ENCODE measurements around the gene TTLL7. TPM values are rescaled to one million over a fixed set of nuclear protein-coding genes. Genes with fewer than 3 reads are reported as not detected.

Gene TTLL7
- total RNA-seq, 1 donor from 2014 or later = 2.3 TPM

DNA sequence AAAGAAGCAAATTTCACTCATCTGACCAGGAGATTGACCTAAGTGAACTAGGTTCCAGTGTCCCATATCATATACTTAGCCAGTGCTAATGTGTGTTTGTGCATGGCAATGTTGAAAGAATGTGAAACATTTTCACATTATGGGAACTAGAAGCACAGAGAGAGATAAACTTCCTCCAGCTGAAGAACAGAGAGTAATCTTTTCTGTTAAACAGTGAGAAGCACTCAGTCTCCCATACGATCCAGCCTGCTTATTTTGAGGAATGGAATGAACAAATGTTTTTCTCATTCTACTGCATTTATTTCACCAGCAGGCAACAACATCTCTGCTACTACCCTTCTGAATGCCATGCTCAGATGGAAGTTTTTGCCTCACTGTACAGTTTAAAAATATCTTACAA is 170.5 kb downstream of the TTLL7 start:
- intact Hi-C loops (cut with micrococcal nuclease) = no loop called here

DNA sequence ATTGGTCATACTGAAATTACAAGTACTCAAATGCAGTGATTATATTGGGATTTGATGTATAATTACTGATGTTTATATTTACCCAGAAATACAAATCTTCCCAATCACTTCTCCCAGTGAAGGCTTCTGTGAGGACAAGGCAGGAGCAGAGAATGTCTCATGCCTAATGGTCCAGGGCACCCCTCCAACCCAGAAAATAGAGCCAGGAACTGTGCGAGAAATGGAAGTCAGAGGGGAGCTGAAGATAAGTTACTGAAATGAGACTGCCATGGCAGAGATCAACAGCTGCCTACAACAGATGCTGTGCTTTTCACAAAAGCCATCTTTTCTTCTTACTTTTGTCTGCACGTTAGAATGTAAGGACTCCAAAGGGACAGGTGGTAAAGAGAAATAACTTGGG is 171.2 kb downstream of the TTLL7 start:
- intact Hi-C loops (cut with micrococcal nuclease) = no loop called here

DNA sequence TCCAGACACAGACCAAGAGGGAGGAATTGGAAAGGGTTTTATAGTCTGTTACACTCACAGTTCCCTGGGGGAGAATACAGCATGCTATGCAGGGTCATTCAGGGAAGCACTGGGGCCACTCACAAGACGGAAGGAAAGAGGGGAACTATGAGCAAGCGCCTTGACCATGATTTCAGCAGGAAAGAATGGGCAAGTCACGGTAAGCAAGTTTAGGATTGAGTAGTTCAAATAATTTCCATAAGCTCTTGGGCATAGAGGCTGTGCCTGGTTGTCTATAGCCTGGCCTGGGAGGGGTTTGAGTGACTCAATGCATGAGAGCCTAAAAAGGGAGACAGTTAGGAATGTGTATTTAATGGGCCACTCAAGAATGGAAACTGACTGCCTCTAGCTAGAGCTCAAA is 176.7 kb downstream of the TTLL7 start:
- intact Hi-C loops (cut with micrococcal nuclease) = no loop called here

DNA sequence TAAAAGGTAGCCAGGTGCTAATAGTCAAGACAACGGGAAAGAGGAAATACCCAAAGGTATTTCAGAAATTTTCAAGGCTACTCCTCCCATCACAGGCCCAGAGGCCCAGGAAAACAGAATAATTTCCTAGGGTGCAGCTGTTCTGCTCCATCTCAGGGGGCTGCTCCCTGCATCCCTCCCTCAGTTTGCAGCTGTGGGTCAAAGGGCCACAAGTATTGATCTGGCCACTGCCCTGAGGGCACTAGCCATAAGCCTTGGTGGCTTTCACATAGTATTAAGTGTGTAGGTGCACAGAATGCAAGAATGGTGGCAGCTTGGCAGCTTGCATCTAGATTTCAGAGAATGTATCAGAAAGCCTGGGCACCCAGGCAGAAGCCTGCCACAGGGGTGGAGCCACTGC is 179.5 kb downstream of the TTLL7 start:
- intact Hi-C loops (cut with micrococcal nuclease) = no loop called here

DNA sequence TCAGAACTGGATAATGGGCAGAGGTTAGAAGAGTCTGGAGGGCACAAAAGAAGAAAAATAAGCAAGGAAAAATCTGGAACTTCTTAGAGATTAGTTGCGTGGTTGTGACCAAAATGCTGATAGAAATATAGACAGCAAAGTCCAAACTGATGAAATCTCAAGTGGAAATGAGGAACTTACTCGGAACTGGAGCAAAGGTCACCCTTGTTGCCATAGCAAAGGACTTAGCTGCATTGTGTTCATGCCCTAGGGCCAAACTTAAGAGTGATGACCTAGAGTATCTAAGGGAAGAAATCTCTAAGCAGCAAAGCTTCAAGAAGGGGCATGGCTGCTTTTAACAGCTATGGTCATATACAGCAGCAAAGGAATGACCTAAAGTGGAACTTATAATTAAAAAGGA is 180.0 kb downstream of the TTLL7 start:
- intact Hi-C loops (cut with micrococcal nuclease) = no loop called here

DNA sequence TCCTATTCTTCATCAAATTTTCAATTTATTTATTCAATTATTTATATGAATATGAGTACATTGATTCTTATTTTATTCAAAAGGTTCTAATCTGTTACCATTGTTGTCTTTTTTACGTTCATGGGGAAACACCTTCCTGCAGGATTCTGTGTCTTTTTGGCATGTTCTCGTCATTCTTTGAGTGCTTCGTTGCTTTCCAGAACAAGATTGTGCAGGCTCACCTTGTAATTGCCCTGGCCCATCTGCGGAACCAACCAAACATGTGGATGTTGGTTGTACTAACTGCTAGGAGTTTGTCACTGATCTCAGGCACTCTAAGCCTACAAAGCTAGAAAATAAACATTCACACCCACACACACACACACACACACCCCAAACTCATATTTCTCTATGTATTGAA is 182.1 kb downstream of the TTLL7 start:
- intact Hi-C loops (cut with micrococcal nuclease) = no loop called here

DNA sequence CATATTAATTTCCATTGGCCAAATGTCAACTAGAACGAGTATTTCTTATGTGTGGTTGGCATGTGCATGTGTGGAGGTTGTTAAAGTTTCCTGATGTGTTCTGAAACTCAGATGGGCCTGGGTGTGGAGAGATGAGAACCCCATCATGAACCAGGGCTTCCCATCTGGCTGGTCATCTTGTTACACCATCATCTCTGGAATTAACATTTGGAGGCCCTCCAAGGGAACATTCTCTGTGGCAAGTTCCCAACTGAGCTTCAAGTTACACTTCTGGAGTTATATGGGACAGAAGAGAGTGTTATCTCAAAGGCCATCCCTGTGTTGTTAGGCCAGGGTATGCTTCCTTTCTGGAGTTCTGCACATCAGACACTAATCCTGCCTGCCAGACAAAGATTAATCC is 183.6 kb downstream of the TTLL7 start:
- intact Hi-C loops (cut with micrococcal nuclease) = no loop called here

Other genes starting within 250 kb of the TTLL7 start
- gene PRKACB, start 145.1 kb upstream of the TTLL7 start, total RNA-seq = 54.5 and 61.6 TPM in 2 replicates